Upper lobe of right lung (tissue), 1 donor: ENCODE results near the gene LNX1. TPM values are rescaled to one million over a fixed set of nuclear protein-coding genes. Genes with fewer than 3 reads are reported as not detected.

ENCODE experiments used
- ATAC-seq: fragments of 200-7000 bp; cut with Tn5 transposase; one replicate; pipeline ENCODE4 v1.9.1; 2020; ENCODE audit warnings: mild to moderate bottlenecking, moderate library complexity
- DNase-seq: peaks from one replicate; pipeline ENCODE4 v3.0.0-alpha.2; 2020
- H3K27ac ChIP-seq: fragments of 200-600 bp; one replicate; pipeline ENCODE4 v1.8.0; 2022
- H3K27me3 ChIP-seq: fragments of 200-600 bp; one replicate; pipeline ENCODE4 v1.8.0; 2022; ENCODE audit warnings: mild to moderate bottlenecking
- H3K36me3 ChIP-seq: fragments of 200-600 bp; one replicate; pipeline ENCODE4 v1.8.0; 2022
- H3K4me1 ChIP-seq: fragments of 200-600 bp; one replicate; pipeline ENCODE4 v1.8.0; 2022
- H3K4me3 ChIP-seq: fragments of 200-600 bp; one replicate; pipeline ENCODE4 v1.8.0; 2022; ENCODE audit warnings: mild to moderate bottlenecking
- H3K9me3 ChIP-seq: fragments of 200-600 bp; one replicate; pipeline ENCODE4 v1.8.0; 2022
- intact Hi-C: fragments of 100-400 bp; cut with DNase I; formaldehyde crosslinking; loops from one replicate; pipeline ENCODE4 v1.11.0; 2022
- total RNA-seq: library from RNA; stranded (reverse); fragmentation: NEBNext Ultra II Directional; extraction: Animal tissue kit (Norgen Biotek cat#: 25700); gene quantifications from one replicate; pipeline ENCODE4 v1.2.1, GENCODE V29; 2021
- TF ChIP-seq, protein P1 (sequence below): fragments of 200-600 bp; IDR thresholded peaks from one replicate; pipeline ENCODE4 v1.8.0; 2022; ENCODE audit warnings: antibody characterized with exemption
- donor health status: DM: no; HTN: yes; CAD: no; lungs with severe emphysema.

LNX1 gene
- total RNA-seq, 1 donor from 2014 or later, result 6.0 TPM

DNA sequence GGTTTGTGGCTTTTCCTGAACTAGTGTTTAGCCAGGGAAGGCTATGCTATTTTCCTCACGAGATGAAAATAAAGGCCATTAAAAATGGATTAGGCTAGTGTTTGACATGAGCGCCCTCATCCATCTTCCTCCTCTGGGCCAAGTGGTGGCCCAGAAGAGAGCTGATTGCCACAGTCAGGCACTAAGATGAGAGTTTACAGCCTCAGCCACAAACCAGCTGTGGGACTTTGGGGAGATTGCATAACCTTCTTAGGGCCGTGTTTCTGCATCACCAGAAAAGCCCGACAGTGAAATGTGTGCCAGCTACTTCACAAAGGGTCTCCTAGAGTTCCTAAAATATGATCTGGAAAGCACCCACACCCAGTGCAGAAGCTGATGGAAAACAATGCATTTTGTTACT is 42.3 kb upstream of the LNX1 start:
- TF ChIP-seq, protein P1, sequence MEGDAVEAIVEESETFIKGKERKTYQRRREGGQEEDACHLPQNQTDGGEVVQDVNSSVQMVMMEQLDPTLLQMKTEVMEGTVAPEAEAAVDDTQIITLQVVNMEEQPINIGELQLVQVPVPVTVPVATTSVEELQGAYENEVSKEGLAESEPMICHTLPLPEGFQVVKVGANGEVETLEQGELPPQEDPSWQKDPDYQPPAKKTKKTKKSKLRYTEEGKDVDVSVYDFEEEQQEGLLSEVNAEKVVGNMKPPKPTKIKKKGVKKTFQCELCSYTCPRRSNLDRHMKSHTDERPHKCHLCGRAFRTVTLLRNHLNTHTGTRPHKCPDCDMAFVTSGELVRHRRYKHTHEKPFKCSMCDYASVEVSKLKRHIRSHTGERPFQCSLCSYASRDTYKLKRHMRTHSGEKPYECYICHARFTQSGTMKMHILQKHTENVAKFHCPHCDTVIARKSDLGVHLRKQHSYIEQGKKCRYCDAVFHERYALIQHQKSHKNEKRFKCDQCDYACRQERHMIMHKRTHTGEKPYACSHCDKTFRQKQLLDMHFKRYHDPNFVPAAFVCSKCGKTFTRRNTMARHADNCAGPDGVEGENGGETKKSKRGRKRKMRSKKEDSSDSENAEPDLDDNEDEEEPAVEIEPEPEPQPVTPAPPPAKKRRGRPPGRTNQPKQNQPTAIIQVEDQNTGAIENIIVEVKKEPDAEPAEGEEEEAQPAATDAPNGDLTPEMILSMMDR, result no peak
- peak; percentile 71 for ATAC-seq
- no peaks in the 10 kb centered on the region for H3K36me3 ChIP-seq
- no peak for DNase-seq
- H3K9me3 ChIP-seq, result no peaks in the 10 kb centered on the region
- H3K4me1 ChIP-seq, result peaks cover 8% of the 10 kb centered on the region
- no peak overlapping the region for H3K4me3 ChIP-seq
- intact Hi-C loops, result no loop called here
- no peaks in the 10 kb centered on the region for H3K27me3 ChIP-seq
- no peak overlapping the region for H3K27ac ChIP-seq

DNA sequence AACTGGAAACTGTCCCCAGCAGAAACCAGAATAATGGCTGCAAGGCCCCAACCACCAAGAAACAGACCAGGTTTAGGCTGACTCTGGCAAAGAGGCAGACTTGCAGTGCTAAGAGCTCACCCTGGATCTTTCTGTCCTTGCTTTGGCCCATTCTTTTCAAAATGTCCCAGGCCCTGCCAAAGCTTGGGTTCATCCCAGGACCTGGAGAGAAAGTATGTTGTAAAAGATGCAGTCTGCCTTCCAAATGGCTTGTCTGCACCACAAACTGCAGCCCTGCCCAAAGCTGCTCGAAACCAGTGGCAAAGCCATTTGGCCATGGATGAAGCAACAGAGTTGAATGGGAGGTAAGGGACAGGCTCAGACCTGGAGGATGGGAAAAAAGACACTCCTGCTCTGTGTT is 38.0 kb upstream of the LNX1 start:
- H3K27ac ChIP-seq, result no peak overlapping the region
- intact Hi-C loops, result no loop called here
- no peaks in the 10 kb centered on the region for H3K9me3 ChIP-seq
- no peaks in the 10 kb centered on the region for H3K27me3 ChIP-seq
- peaks cover 8% of the 10 kb centered on the region for H3K4me1 ChIP-seq
- ATAC-seq (no peak), DNase-seq (no peak)
- H3K36me3 ChIP-seq, result no peaks in the 10 kb centered on the region
- TF ChIP-seq, protein P1, result no peak
- H3K4me3 ChIP-seq, result no peak overlapping the region

DNA sequence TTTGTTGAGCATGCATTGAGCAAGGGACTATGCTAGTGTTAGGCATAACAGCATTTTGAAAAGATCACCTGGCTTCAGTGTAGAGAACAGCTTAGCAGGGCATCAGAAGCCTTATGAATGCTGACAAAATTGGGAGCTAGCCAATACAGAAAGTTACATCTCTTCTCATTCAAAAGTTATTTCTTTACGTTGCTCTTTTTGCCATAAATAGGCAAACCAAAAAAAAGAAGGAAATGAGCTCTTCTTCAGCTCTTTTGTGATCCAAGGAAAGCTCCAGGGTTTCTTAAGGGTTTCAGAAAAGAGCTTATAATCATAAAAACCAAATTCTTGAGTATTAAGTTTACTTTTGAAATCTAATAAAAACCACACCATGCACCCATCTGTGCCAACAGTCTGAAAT is 35.2 kb upstream of the LNX1 start:
- TF ChIP-seq, protein P1, result no peak
- no peak overlapping the region for H3K4me3 ChIP-seq
- H3K27ac ChIP-seq, result no peak overlapping the region
- no peaks in the 10 kb centered on the region for H3K27me3 ChIP-seq
- intact Hi-C loops, result no loop called here
- no peak for ATAC-seq
- H3K4me1 ChIP-seq, result no peaks in the 10 kb centered on the region
- H3K9me3 ChIP-seq, result no peaks in the 10 kb centered on the region
- DNase-seq, result no peak
- no peaks in the 10 kb centered on the region for H3K36me3 ChIP-seq

DNA sequence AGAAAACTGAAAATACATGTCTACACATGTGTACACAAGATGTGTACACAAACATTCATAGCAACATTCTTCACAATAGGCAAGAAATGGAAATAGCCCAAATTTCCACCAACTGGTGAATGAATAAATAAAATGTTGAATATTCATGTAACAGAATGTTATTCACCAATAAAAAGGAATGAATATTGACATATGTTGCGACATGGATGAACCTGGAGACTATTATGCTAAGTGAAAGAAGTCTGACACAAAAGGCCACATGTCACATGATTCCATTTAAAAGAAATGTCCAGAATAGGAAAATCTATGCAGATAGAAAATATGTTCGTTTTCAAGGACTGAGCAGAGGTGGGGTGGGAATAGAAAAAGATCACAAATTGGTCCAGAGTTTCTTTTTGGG is 34.6 kb upstream of the LNX1 start:
- intact Hi-C loops, result no loop called here
- H3K36me3 ChIP-seq, result no peaks in the 10 kb centered on the region
- no peaks in the 10 kb centered on the region for H3K4me1 ChIP-seq
- DNase-seq (no peak), ATAC-seq (no peak)
- no peaks in the 10 kb centered on the region for H3K9me3 ChIP-seq
- H3K27me3 ChIP-seq, result no peaks in the 10 kb centered on the region
- no peak overlapping the region for H3K27ac ChIP-seq
- TF ChIP-seq, protein P1, result no peak
- H3K4me3 ChIP-seq, result no peak overlapping the region

DNA sequence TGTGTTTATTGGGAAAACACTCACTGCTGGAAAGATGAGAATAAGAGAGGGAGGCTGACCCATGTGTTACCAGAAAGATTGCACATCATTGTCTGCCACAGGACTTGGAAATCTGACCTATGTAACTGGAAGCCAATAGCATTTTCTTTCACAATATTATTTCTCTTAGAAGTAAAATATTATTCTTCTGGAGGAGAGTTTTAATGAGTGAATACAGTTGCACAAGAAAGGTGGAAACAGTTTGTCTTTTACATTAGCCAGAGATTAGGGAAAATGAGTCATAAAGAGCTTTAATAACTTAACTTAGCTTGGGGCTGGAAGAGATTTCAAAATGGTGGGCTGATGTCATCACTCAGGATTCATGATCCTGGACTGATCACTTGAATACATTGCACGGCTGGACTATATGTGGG is 31.5 kb upstream of the LNX1 start:
- no peaks in the 10 kb centered on the region for H3K4me1 ChIP-seq
- no peak overlapping the region for H3K27ac ChIP-seq
- no peaks in the 10 kb centered on the region for H3K36me3 ChIP-seq
- no peaks in the 10 kb centered on the region for H3K27me3 ChIP-seq
- no peak for ATAC-seq
- H3K4me3 ChIP-seq, result no peak overlapping the region
- H3K9me3 ChIP-seq, result no peaks in the 10 kb centered on the region
- TF ChIP-seq, protein P1, result no peak
- intact Hi-C loops, result no loop called here
- DNase-seq, result no peak

DNA sequence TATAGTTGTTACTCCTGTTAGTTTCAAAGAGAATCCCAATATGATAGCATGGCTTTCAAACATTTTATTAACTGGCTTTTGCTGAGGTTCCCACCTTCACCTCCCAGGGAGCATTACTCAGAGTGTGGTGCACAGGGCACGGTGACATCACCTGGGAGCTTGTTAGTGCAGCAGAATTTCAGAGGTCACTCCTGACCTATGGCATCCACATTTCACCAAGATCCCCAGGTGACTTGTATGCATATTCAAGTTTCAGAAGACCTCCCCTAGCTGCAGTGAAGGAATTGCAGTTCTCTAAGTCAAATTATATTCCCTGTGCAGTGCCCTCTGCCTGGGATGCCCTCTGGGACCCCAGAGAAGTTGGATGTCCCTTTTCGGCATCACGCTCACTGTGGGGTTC is 29.7 kb upstream of the LNX1 start:
- Histone ChIP-seq H3K4me3 (no peak overlapping the region), H3K9me3 (no peaks in the 10 kb centered on the region), H3K27ac (no peak overlapping the region), H3K4me1 (no peaks in the 10 kb centered on the region), H3K27me3 (no peaks in the 10 kb centered on the region), H3K36me3 (no peaks in the 10 kb centered on the region)
- ATAC-seq (no peak), DNase-seq (no peak)
- TF ChIP-seq, protein P1, result no peak
- intact Hi-C loops, result no loop called here
